Measurements from ENCODE around the gene GATA5.

DNA sequence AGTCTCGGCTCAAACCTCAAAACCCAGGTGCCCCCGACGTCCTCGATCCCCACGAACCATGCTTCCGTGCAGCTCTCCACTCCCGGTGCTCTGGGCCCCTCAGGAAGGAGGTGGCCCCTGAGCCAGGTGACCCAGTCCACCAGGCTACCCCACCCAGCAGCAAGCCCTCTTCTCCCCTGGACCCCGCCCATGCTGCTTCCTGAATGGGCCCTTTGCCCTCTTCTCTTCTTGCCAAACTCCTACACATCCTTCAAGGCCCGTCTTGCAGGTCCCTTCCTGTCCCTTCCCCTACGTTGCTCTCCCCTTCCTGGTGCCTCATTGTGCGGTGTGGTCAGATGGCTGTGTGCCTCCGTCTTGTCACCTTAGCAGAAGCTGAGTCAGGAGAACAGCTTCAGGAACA, 3.4 kb upstream of the GATA5 start:
- TF ChIP-seq, protein P1, sequence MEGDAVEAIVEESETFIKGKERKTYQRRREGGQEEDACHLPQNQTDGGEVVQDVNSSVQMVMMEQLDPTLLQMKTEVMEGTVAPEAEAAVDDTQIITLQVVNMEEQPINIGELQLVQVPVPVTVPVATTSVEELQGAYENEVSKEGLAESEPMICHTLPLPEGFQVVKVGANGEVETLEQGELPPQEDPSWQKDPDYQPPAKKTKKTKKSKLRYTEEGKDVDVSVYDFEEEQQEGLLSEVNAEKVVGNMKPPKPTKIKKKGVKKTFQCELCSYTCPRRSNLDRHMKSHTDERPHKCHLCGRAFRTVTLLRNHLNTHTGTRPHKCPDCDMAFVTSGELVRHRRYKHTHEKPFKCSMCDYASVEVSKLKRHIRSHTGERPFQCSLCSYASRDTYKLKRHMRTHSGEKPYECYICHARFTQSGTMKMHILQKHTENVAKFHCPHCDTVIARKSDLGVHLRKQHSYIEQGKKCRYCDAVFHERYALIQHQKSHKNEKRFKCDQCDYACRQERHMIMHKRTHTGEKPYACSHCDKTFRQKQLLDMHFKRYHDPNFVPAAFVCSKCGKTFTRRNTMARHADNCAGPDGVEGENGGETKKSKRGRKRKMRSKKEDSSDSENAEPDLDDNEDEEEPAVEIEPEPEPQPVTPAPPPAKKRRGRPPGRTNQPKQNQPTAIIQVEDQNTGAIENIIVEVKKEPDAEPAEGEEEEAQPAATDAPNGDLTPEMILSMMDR (conservative IDR thresholded peaks at IDR 0.05 in 1 of 2, IDR thresholded peaks at IDR 0.05 in 1 of 2; ENCODE audit: extremely low read depth in 1 of 2, insufficient read depth in 1 of 2, low read depth in 1 of 2, low read length in 2 of 2): no peak
- TF ChIP-seq EZH2 (IDR thresholded peaks at IDR 0.05; ENCODE audit: borderline replicate concordance, low read length): peak; percentile 19
